Measurements from ENCODE around the gene AKAP13.

AKAP13 gene

GRCh38 chr15:85527895-85528294 lies 147.5 kb downstream of the AKAP13 start:
- Histone ChIP-seq H4K8ac (ENCODE audit: low read depth, low read length) (no peak overlapping the region), H2BK15ac (ENCODE audit: low read length) (no peak overlapping the region), H3K4ac (ENCODE audit: low read length) (no peak overlapping the region), H3K4me2 (ENCODE audit: insufficient read depth, low read length, poor library complexity, severe bottlenecking) (no peak overlapping the region), H3K27me3 (ENCODE audit: control insufficient read depth in 3 of 3, insufficient read depth in 3 of 3, low read depth in 1 of 3, low read length in 3 of 3) (no peaks in the 10 kb centered on the region), H2BK5ac (ENCODE audit: low read length) (no peak overlapping the region), H3K4me3 (ENCODE audit: low read length in 2 of 2) (no peak overlapping the region), H3K79me1 (ENCODE audit: low read depth, low read length) (peaks cover 6% of the 10 kb centered on the region), H2BK120ac (ENCODE audit: low read depth, low read length) (no peak overlapping the region), H3K36me3 (replicated peaks in 1 of 2; ENCODE audit: control insufficient read depth in 2 of 2, insufficient read depth in 2 of 2, low read length in 2 of 2) (peaks cover 5 to 53% of the 10 kb centered on the region in 2 donors), H3K18ac (ENCODE audit: low read length) (no peak overlapping the region), H3K4me1 (ENCODE audit: control insufficient read depth in 2 of 2, insufficient read depth in 1 of 2, low read depth in 1 of 2, low read length in 2 of 2) (peaks cover 0 to 6% of the 10 kb centered on the region in 2 donors), H3K14ac (ENCODE audit: low read length) (no peak overlapping the region), H2AK5ac (ENCODE audit: low read depth, low read length) (no peak overlapping the region), H2AFZ (ENCODE audit: low read length) (no peak overlapping the region), H3K27ac (replicated peaks; ENCODE audit: low read length) (no peak overlapping the region), H3K23ac (ENCODE audit: low read depth, low read length, poor library complexity) (no peak overlapping the region), H3K9ac (ENCODE audit: low read depth, low read length, poor library complexity) (no peak overlapping the region), H2BK12ac (ENCODE audit: low read length) (no peak overlapping the region), H4K91ac (ENCODE audit: low read depth, low read length, poor library complexity) (no peak overlapping the region), H3K9me3 (replicated peaks in 1 of 2; ENCODE audit: control insufficient read depth in 2 of 2, insufficient read depth in 1 of 2, low read depth in 1 of 2, low read length in 2 of 2) (no peaks in the 10 kb centered on the region)
- WGBS, 2 donors (ENCODE audit: extremely low coverage in 2 of 2, insufficient read length in 2 of 2, insufficient replicate concordance in 1 of 2), result no CpG with 5 or more reads among the region's 3 CpGs
- DNase-seq (ENCODE audit: low spot score), result no peak

GRCh38 chr15:85530079-85530478 lies 149.7 kb downstream of the AKAP13 start:
- H3K79me1 ChIP-seq (ENCODE audit: low read depth, low read length), result peaks cover 4% of the 10 kb centered on the region
- H3K23ac ChIP-seq (ENCODE audit: low read depth, low read length, poor library complexity), result no peak overlapping the region
- no CpG with 5 or more reads among the region's 7 CpGs for WGBS, 2 donors (ENCODE audit: extremely low coverage in 2 of 2, insufficient read length in 2 of 2, insufficient replicate concordance in 1 of 2)
- no peak overlapping the region for H2BK120ac ChIP-seq (ENCODE audit: low read depth, low read length)
- no peak overlapping the region for H3K14ac ChIP-seq (ENCODE audit: low read length)
- H4K91ac ChIP-seq (ENCODE audit: low read depth, low read length, poor library complexity), result no peak overlapping the region
- H3K27ac ChIP-seq (replicated peaks; ENCODE audit: low read length), result no peak overlapping the region
- no peak overlapping the region for H3K4ac ChIP-seq (ENCODE audit: low read length)
- no peak overlapping the region for H3K4me3 ChIP-seq (ENCODE audit: low read length in 2 of 2)
- H2AK5ac ChIP-seq (ENCODE audit: low read depth, low read length), result no peak overlapping the region
- H2BK12ac ChIP-seq (ENCODE audit: low read length), result no peak overlapping the region
- H2BK15ac ChIP-seq (ENCODE audit: low read length), result no peak overlapping the region
- no peaks in the 10 kb centered on the region for H3K27me3 ChIP-seq (ENCODE audit: control insufficient read depth in 3 of 3, insufficient read depth in 3 of 3, low read depth in 1 of 3, low read length in 3 of 3)
- peaks cover 0 to 6% of the 10 kb centered on the region in 2 donors for H3K4me1 ChIP-seq (ENCODE audit: control insufficient read depth in 2 of 2, insufficient read depth in 1 of 2, low read depth in 1 of 2, low read length in 2 of 2)
- no peaks in the 10 kb centered on the region for H3K9me3 ChIP-seq (replicated peaks in 1 of 2; ENCODE audit: control insufficient read depth in 2 of 2, insufficient read depth in 1 of 2, low read depth in 1 of 2, low read length in 2 of 2)
- DNase-seq (ENCODE audit: low spot score), result no peak
- peaks cover 6 to 64% of the 10 kb centered on the region in 2 donors for H3K36me3 ChIP-seq (replicated peaks in 1 of 2; ENCODE audit: control insufficient read depth in 2 of 2, insufficient read depth in 2 of 2, low read length in 2 of 2)
- H2BK5ac ChIP-seq (ENCODE audit: low read length), result no peak overlapping the region
- no peak overlapping the region for H3K4me2 ChIP-seq (ENCODE audit: insufficient read depth, low read length, poor library complexity, severe bottlenecking)
- H3K9ac ChIP-seq (ENCODE audit: low read depth, low read length, poor library complexity), result no peak overlapping the region
- no peak overlapping the region for H3K18ac ChIP-seq (ENCODE audit: low read length)
- H4K8ac ChIP-seq (ENCODE audit: low read depth, low read length), result no peak overlapping the region
- no peak overlapping the region for H2AFZ ChIP-seq (ENCODE audit: low read length)

GRCh38 chr15:85531083-85531482 lies 150.7 kb downstream of the AKAP13 start:
- H3K36me3 ChIP-seq (replicated peaks in 1 of 2; ENCODE audit: control insufficient read depth in 2 of 2, insufficient read depth in 2 of 2, low read length in 2 of 2), result peaks cover 6 to 66% of the 10 kb centered on the region in 2 donors
- no peak overlapping the region for H2BK120ac ChIP-seq (ENCODE audit: low read depth, low read length)
- H3K4ac ChIP-seq (ENCODE audit: low read length), result no peak overlapping the region
- H3K4me1 ChIP-seq (ENCODE audit: control insufficient read depth in 2 of 2, insufficient read depth in 1 of 2, low read depth in 1 of 2, low read length in 2 of 2), result peaks cover 0 to 6% of the 10 kb centered on the region in 2 donors
- no peak overlapping the region for H3K27ac ChIP-seq (replicated peaks; ENCODE audit: low read length)
- H2AFZ ChIP-seq (ENCODE audit: low read length), result no peak overlapping the region
- no peaks in the 10 kb centered on the region for H3K9me3 ChIP-seq (replicated peaks in 1 of 2; ENCODE audit: control insufficient read depth in 2 of 2, insufficient read depth in 1 of 2, low read depth in 1 of 2, low read length in 2 of 2)
- no peak overlapping the region for H2AK5ac ChIP-seq (ENCODE audit: low read depth, low read length)
- H3K9ac ChIP-seq (ENCODE audit: low read depth, low read length, poor library complexity), result no peak overlapping the region
- H3K79me1 ChIP-seq (ENCODE audit: low read depth, low read length), result peaks cover 4% of the 10 kb centered on the region
- no peak overlapping the region for H3K14ac ChIP-seq (ENCODE audit: low read length)
- no peak overlapping the region for H4K91ac ChIP-seq (ENCODE audit: low read depth, low read length, poor library complexity)
- no peaks in the 10 kb centered on the region for H3K27me3 ChIP-seq (ENCODE audit: control insufficient read depth in 3 of 3, insufficient read depth in 3 of 3, low read depth in 1 of 3, low read length in 3 of 3)
- H2BK5ac ChIP-seq (ENCODE audit: low read length), result no peak overlapping the region
- H3K4me3 ChIP-seq (ENCODE audit: low read length in 2 of 2), result no peak overlapping the region
- H3K4me2 ChIP-seq (ENCODE audit: insufficient read depth, low read length, poor library complexity, severe bottlenecking), result no peak overlapping the region
- WGBS, 2 donors (ENCODE audit: extremely low coverage in 2 of 2, insufficient read length in 2 of 2, insufficient replicate concordance in 1 of 2), result no CpG with 5 or more reads among the region's 4 CpGs
- no peak overlapping the region for H3K23ac ChIP-seq (ENCODE audit: low read depth, low read length, poor library complexity)
- H2BK15ac ChIP-seq (ENCODE audit: low read length), result no peak overlapping the region
- H2BK12ac ChIP-seq (ENCODE audit: low read length), result no peak overlapping the region
- DNase-seq (ENCODE audit: low spot score), result no peak
- H4K8ac ChIP-seq (ENCODE audit: low read depth, low read length), result no peak overlapping the region
- H3K18ac ChIP-seq (ENCODE audit: low read length), result no peak overlapping the region

- Histone ChIP-seq H2BK120ac (ENCODE audit: low read depth, low read length) (no peak overlapping the region), H3K14ac (ENCODE audit: low read length) (no peak overlapping the region), H3K79me1 (ENCODE audit: low read depth, low read length) (peaks cover 3% of the 10 kb centered on the region), H2BK12ac (ENCODE audit: low read length) (no peak overlapping the region), H3K23ac (ENCODE audit: low read depth, low read length, poor library complexity) (no peak overlapping the region), H2BK15ac (ENCODE audit: low read length) (no peak overlapping the region), H3K4me2 (ENCODE audit: insufficient read depth, low read length, poor library complexity, severe bottlenecking) (no peak overlapping the region), H4K91ac (ENCODE audit: low read depth, low read length, poor library complexity) (no peak overlapping the region), H3K9ac (ENCODE audit: low read depth, low read length, poor library complexity) (no peak overlapping the region), H3K27ac (replicated peaks; ENCODE audit: low read length) (no peak overlapping the region), H3K4me3 (ENCODE audit: low read length in 2 of 2) (no peak overlapping the region), H3K27me3 (ENCODE audit: control insufficient read depth in 3 of 3, insufficient read depth in 3 of 3, low read depth in 1 of 3, low read length in 3 of 3) (no peaks in the 10 kb centered on the region), H3K18ac (ENCODE audit: low read length) (no peak overlapping the region), H4K8ac (ENCODE audit: low read depth, low read length) (no peak overlapping the region), H2AK5ac (ENCODE audit: low read depth, low read length) (no peak overlapping the region), H3K4me1 (ENCODE audit: control insufficient read depth in 2 of 2, insufficient read depth in 1 of 2, low read depth in 1 of 2, low read length in 2 of 2) (peaks cover 0 to 6% of the 10 kb centered on the region in 2 donors), H3K4ac (ENCODE audit: low read length) (no peak overlapping the region), H2AFZ (ENCODE audit: low read length) (no peak overlapping the region), H2BK5ac (ENCODE audit: low read length) (no peak overlapping the region), H3K9me3 (replicated peaks in 1 of 2; ENCODE audit: control insufficient read depth in 2 of 2, insufficient read depth in 1 of 2, low read depth in 1 of 2, low read length in 2 of 2) (no peaks in the 10 kb centered on the region), H3K36me3 (replicated peaks in 1 of 2; ENCODE audit: control insufficient read depth in 2 of 2, insufficient read depth in 2 of 2, low read length in 2 of 2) (peaks cover 4 to 66% of the 10 kb centered on the region in 2 donors)
- DNase-seq (ENCODE audit: low spot score), result no peak
- no CpG with 5 or more reads among the region's 3 CpGs for WGBS, 2 donors (ENCODE audit: extremely low coverage in 2 of 2, insufficient read length in 2 of 2, insufficient replicate concordance in 1 of 2)
Measured at GRCh38 chr15:85532689-85533088, 152.3 kb downstream of the AKAP13 start.

All from neuronal stem cell (in vitro differentiated cells).